HepG2 (cell line): ENCODE measurements around the gene SKI. TPM values are rescaled to one million over a fixed set of nuclear protein-coding genes. Genes with fewer than 3 reads are reported as not detected.

ENCODE experiments used
- ATAC-seq: fragments of 200-7000 bp; cut with Tn5 transposase; 3 replicates; pipeline ENCODE4 v1.9.1; 2020; ENCODE audit warnings: mild to moderate bottlenecking, moderate library complexity
- BruUV-seq: library from RNA; stranded (reverse); fragments of 400-500 nt; replicated peaks from 2 replicates; lab custom pipeline; 2021; lab: Mats Ljungman, UMichigan
- CTCF ChIA-PET: fragments of 300-600 bp; formaldehyde crosslinking; extraction: SDS; loops from one replicate; lab custom pipeline; 2021; ENCODE audit warnings: low total read pairs, inconsistent platforms, low intra/inter-chr PET ratio; lab: Yijun Ruan, JAX
- POLR2A ChIA-PET: fragments of 350-600 bp; sonication (Branson Sonifier 250); formaldehyde crosslinking; loops from one replicate; lab custom pipeline; 2020; ENCODE audit warnings: antibody characterized with exemption, inconsistent platforms; lab: Yijun Ruan, JAX
- DNase-seq: peaks from one replicate; pipeline ENCODE4 v3.0.0-alpha.2; 2015; ENCODE audit warnings: low spot score
- FAIRE-seq: peaks from 3 replicates; lab custom pipeline; 2011; peaks lifted over from hg19 to GRCh38; lab: Jason Lieb, UNC
- H2AFZ ChIP-seq: one replicate; pipeline ENCODE4 v1.6.1; 2011; ENCODE audit warnings: low read length, inconsistent platforms
- H3K27ac ChIP-seq: fragments of 300-600 bp; 3 replicates; pipeline ENCODE4 v1.8.0; 2011; ENCODE audit warnings: mixed run types, mild to moderate bottlenecking, mixed read lengths, low read length, inconsistent platforms; ENCODE audit not compliant: insufficient read depth; ENCODE audit errors: extremely low read length
- H3K27me3 ChIP-seq, 2 experiments: fragments of 200-600 bp in 1 of 2; 2 replicates in 1 of 2; 3 replicates in 1 of 2; pipeline versions ENCODE4 v1.6.0 to v1.8.0; 2011; ENCODE audit warnings: low read length in 2 of 2, mild to moderate bottlenecking in 2 of 2, moderate library complexity in 2 of 2, inconsistent platforms in 1 of 2; ENCODE audit not compliant: insufficient read depth in 2 of 2, control insufficient read depth in 1 of 2
- H3K36me3 ChIP-seq, 2 experiments: fragments of 200-600 bp in 1 of 2; replicated peaks in 1 of 2; 2 replicates in 1 of 2; 3 replicates in 1 of 2; pipeline versions ENCODE4 v1.5.1 to v1.8.0; 2011; ENCODE audit warnings: low read length in 2 of 2, inconsistent platforms in 1 of 2; ENCODE audit not compliant: insufficient read depth in 2 of 2, control insufficient read depth in 1 of 2
- H3K4me1 ChIP-seq: 2 replicates; pipeline ENCODE4 v1.5.1; 2012; ENCODE audit warnings: low read length, inconsistent platforms; ENCODE audit not compliant: insufficient read depth
- H3K4me2 ChIP-seq: 2 replicates; pipeline ENCODE4 v1.6.0; 2011; ENCODE audit warnings: low read depth, low read length, inconsistent platforms
- H3K4me3 ChIP-seq, 3 experiments: fragments of 200-600 bp in 1 of 3; sonication (generic), shearing (Covaris generic) in 1 of 3; replicated peaks in 1 of 3; 2 replicates each; pipeline ENCODE4 v1.5.1; 2011 to 2016; ENCODE audit warnings: low read length in 3 of 3, inconsistent platforms in 2 of 3, low read depth in 2 of 3, mild to moderate bottlenecking in 2 of 3, control low read depth in 1 of 3, mixed read lengths in 1 of 3; ENCODE audit not compliant: insufficient read depth in 1 of 3
- H3K79me2 ChIP-seq: one replicate; pipeline ENCODE4 v1.6.1; 2011; ENCODE audit warnings: low read length, inconsistent platforms; ENCODE audit not compliant: insufficient read depth
- H3K9ac ChIP-seq: 2 replicates; pipeline ENCODE4 v1.6.0; 2011; ENCODE audit warnings: mild to moderate bottlenecking, low read depth, low read length, inconsistent platforms; ENCODE audit not compliant: insufficient read depth
- H3K9me3 ChIP-seq: 2 replicates; pipeline ENCODE4 v1.5.1; 2012; ENCODE audit warnings: mild to moderate bottlenecking, low read length
- H4K20me1 ChIP-seq: 2 replicates; pipeline ENCODE4 v1.6.0; 2011; ENCODE audit warnings: inconsistent platforms, mild to moderate bottlenecking, low read length, moderate library complexity; ENCODE audit not compliant: insufficient read depth
- ETV6 ChIP-seq: sonication (generic); formaldehyde crosslinking; conservative IDR thresholded peaks from 2 replicates; pipeline ENCODE4 v1.4.0; 2020; ENCODE audit warnings: missing genetic modification reagents
- HNRNPH1 ChIP-seq: fragments of 200-400 bp; formaldehyde crosslinking; optimal IDR thresholded peaks from 2 replicates; pipeline ENCODE3; 2017; ENCODE audit warnings: mild to moderate bottlenecking, low read depth, low read length
- SMARCC2 ChIP-seq: fragments of 450-650 bp; IDR thresholded peaks from 2 replicates; pipeline ENCODE4 v1.6.1; 2017; ENCODE audit warnings: antibody characterized with exemption, mild to moderate bottlenecking
- SRSF9 ChIP-seq: fragments of 200-400 bp; formaldehyde crosslinking; IDR thresholded peaks from 2 replicates; pipeline ENCODE4 v1.6.1; 2018; ENCODE audit warnings: borderline replicate concordance, mild to moderate bottlenecking, low read depth, low read length; ENCODE audit not compliant: insufficient read depth, poor library complexity, severe bottlenecking
- U2AF2 ChIP-seq: fragments of 200-400 bp; formaldehyde crosslinking; IDR thresholded peaks from 2 replicates; pipeline ENCODE4 v1.6.1; 2017; ENCODE audit warnings: low read depth, mild to moderate bottlenecking, low read length
- ZBTB7A ChIP-seq: sonication (generic); formaldehyde crosslinking; IDR thresholded peaks from 2 replicates; pipeline ENCODE4 v1.8.0; 2022; ENCODE audit warnings: mild to moderate bottlenecking, missing genetic modification reagents
- ZNF343 ChIP-seq: sonication (generic); formaldehyde crosslinking; IDR thresholded peaks from 2 replicates; pipeline ENCODE4 v1.4.0; 2020; ENCODE audit warnings: mild to moderate bottlenecking, missing genetic modification reagents
- ZNF446 ChIP-seq: sonication (generic); formaldehyde crosslinking; IDR thresholded peaks from 2 replicates; pipeline ENCODE4 v1.5.0; 2020; ENCODE audit warnings: mild to moderate bottlenecking, missing genetic modification reagents
- WGBS: methylation state at CpG from one replicate; pipeline ENCODE4 v1.1.6; 2017; ENCODE audit warnings: low lambda C conversion rate; 5-methylcytosine and 5-hydroxymethylcytosine counted together
- in situ Hi-C: cut with HindIII; loops from 2 replicates; pipeline ENCODE4 v1.10.0; 2017; ENCODE audit warnings: low pct_unique_long_range_greater_than_20kb; ENCODE audit not compliant: extremely low pct_ligation_motif_present
- intact Hi-C: fragments of 100-400 bp; cut with micrococcal nuclease; formaldehyde crosslinking; loops from one replicate; pipeline ENCODE4 v1.10.0; 2022; ENCODE audit not compliant: unreplicated experiment
- polyA plus RNA-seq, 8 experiments: library from polyadenylated mRNA; depleted of rRNA in 3 of 8; stranded (reverse) in 7 of 8; unstranded in 1 of 8; fragments of >200 nt; fragmentation: Illumina TruSeq in 4 of 8; extraction: Trizol in 4 of 8; gene quantifications; 2 replicates each; pipeline versions ENCODE4 v1.2.1 to v1.2.3, GENCODE V29; 2011 to 2016; ENCODE audit warnings: low read depth in 4 of 8, missing spikeins in 1 of 8, mixed read lengths in 1 of 8; ENCODE audit not compliant: insufficient read depth in 1 of 8
- total RNA-seq, 5 experiments: library from RNA; depleted of rRNA; stranded (reverse); fragments of >200 nt; fragmentation: Illumina TruSeq; extraction: Trizol; gene quantifications; 2 replicates each; pipeline ENCODE4 v1.2.3, GENCODE V29; 2016; ENCODE audit warnings: low read depth in 1 of 5
- TF ChIP-seq, protein P1 (sequence below), 2 experiments: sonication (generic) in 1 of 2; formaldehyde crosslinking in 1 of 2; IDR thresholded peaks; 2 replicates each; pipeline versions ENCODE4 v1.5.1 to v1.6.1; 2011 to 2020; ENCODE audit warnings: borderline replicate concordance in 1 of 2, low read depth in 1 of 2, low read length in 1 of 2, mild to moderate bottlenecking in 1 of 2, missing genetic modification reagents in 1 of 2, moderate library complexity in 1 of 2
- TF ChIP-seq, protein P2 (sequence below): sonication (generic); formaldehyde crosslinking; IDR thresholded peaks from 2 replicates; pipeline ENCODE4 v1.5.1; 2020; ENCODE audit warnings: mild to moderate bottlenecking, missing genetic modification reagents, moderate library complexity

Gene SKI
- total and polyA plus RNA-seq, 2 of the 13 experiments (the other 11 are each of a cell fraction or from before 2014, with no cell fraction given) = 4.7 to 6.9 TPM

DNA sequence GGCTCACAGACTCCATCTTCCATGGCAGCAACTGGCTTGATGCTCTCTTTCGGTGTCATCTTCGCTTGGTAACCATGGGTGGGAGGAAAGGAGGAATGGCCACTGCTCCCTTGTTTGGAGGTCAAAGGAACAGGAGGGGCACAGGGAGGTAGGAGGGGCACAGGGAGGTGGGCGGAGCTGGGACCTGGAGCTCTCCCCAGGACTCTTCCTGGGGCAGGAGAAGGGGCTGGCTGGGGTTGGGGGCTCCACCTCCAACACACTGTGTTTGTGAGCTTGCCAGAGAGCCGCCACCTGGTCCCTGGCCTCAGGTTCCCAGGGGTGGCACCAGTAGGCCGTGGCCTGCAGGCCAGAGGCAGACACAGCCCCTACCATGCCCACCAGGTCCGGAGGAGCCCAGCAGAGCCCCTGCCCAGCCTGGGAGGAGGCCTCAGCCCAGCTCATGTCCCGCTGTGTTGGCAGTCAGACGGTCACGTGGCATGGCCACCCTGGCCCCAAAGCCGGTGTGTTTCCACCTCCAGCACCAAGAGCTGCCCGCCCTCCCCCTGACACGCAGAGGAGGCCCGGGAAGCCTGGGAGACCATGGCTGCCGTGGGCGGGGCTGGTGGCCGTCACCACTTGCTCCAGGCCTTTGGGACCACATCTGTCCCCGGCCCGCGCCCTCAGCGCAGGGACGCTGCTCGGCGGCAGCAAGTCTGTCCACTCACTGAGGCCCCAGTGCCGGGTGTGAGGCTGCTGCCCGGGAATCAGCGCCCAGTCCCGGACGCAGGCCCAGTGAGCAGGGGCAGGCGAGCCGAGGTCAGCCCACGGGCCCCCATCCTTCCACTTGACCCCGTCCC, 89.3 kb downstream of the SKI start (continued):
- TF ChIP-seq, protein P1, sequence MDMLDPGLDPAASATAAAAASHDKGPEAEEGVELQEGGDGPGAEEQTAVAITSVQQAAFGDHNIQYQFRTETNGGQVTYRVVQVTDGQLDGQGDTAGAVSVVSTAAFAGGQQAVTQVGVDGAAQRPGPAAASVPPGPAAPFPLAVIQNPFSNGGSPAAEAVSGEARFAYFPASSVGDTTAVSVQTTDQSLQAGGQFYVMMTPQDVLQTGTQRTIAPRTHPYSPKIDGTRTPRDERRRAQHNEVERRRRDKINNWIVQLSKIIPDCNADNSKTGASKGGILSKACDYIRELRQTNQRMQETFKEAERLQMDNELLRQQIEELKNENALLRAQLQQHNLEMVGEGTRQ (IDR thresholded peaks at IDR 0.05; ENCODE audit: low read depth, low read length) = no peak
- TF ChIP-seq, protein P1 (CRISPR knock-in tag; IDR thresholded peaks at IDR 0.05; ENCODE audit: borderline replicate concordance) = peak; percentile 54; the same call in 1 of the 2 replicates
- TF ChIP-seq HNRNPH1 (no peak), ETV6 (no peak)

DNA sequence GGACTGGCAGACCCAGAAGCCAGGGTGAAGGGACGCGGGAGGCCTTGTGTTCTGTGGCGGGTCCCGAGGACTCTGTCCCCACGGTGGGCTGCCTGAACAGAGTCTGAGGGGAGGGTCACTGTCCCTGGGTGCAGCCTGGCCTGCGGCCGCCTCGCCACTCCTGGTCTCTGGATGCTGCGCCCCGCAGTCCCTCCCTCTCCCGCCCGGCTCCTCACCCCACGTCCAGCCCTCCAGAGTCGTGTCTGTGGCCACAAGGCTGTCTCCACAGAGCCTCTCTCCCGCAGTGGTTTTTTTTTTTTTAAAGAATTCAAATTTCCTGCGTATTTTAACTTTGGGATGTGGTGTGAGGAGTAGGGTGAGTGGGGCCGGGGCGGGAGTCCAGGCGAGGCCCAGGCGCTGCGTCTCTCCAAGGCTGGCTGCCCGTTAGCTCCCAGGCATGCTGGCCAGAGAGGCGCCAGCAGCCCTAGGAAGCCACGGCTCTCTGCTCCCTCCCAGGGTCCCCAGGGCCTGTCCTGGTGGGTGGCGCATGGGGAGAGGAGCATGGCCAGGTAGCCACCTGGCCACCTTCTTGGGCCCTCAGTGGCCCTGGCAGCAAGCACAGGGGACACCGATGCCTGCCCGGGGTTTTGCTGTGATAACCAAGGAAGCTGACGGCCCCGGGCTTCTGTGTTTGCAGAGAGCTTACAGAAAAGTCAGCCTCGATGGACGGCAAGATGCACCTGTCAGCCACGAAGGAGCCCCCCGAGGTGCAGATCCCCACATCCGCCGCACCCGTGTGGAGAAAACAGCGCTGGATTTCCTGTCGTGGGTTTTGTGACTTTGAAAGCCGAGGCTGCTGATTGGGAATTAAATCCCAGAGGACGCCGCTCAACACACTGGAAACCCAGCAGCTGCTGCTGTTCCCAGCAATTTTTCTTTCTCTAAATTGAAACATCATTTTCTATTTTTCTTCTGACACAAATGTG, 90.5 kb downstream of the SKI start:
- Histone ChIP-seq H3K9me3 (no peaks in the 10 kb centered on the region), H3K4me3 (no peak overlapping the region), H3K4me2 (no peak overlapping the region), H4K20me1 (no peaks in the 10 kb centered on the region), H3K9ac (no peak overlapping the region), H3K79me2 (no peaks in the 10 kb centered on the region), H3K27ac (no peak overlapping the region), H3K27me3 (peaks cover 19 to 57% of the 10 kb centered on the region in 2 experiments), H3K36me3 (no peaks in the 10 kb centered on the region), H3K4me1 (peaks cover 55% of the 10 kb centered on the region), H2AFZ (no peak overlapping the region)
- POLR2A ChIA-PET = no interaction called here
- in situ Hi-C loops = no loop called here
- intact Hi-C loops = no loop called here
- CTCF ChIA-PET = no interaction called here
- BruUV-seq = no TSS peak
- 62% methylated on average over 21 of the region's 41 CpGs for WGBS
- FAIRE-seq = no peak
- DNase-seq = no peak
- ATAC-seq = no peak
- TF ChIP-seq SRSF9 (no peak), ZNF446 (CRISPR knock-in tag) (no peak), ZBTB7A (no peak), SMARCC2 (no peak), U2AF2 (no peak), ZNF343 (no peak)
- TF ChIP-seq, protein P2, sequence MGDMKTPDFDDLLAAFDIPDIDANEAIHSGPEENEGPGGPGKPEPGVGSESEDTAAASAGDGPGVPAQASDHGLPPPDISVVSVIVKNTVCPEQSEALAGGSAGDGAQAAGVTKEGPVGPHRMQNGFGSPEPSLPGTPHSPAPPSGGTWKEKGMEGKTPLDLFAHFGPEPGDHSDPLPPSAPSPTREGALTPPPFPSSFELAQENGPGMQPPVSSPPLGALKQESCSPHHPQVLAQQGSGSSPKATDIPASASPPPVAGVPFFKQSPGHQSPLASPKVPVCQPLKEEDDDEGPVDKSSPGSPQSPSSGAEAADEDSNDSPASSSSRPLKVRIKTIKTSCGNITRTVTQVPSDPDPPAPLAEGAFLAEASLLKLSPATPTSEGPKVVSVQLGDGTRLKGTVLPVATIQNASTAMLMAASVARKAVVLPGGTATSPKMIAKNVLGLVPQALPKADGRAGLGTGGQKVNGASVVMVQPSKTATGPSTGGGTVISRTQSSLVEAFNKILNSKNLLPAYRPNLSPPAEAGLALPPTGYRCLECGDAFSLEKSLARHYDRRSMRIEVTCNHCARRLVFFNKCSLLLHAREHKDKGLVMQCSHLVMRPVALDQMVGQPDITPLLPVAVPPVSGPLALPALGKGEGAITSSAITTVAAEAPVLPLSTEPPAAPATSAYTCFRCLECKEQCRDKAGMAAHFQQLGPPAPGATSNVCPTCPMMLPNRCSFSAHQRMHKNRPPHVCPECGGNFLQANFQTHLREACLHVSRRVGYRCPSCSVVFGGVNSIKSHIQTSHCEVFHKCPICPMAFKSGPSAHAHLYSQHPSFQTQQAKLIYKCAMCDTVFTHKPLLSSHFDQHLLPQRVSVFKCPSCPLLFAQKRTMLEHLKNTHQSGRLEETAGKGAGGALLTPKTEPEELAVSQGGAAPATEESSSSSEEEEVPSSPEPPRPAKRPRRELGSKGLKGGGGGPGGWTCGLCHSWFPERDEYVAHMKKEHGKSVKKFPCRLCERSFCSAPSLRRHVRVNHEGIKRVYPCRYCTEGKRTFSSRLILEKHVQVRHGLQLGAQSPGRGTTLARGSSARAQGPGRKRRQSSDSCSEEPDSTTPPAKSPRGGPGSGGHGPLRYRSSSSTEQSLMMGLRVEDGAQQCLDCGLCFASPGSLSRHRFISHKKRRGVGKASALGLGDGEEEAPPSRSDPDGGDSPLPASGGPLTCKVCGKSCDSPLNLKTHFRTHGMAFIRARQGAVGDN (CRISPR knock-in tag) = no peak
